Body of pancreas (tissue), 4 donors: ENCODE data around the gene CCND1. TPM values are rescaled to one million over a fixed set of nuclear protein-coding genes. Genes with fewer than 3 reads are reported as not detected.

Source experiments
- ATAC-seq: fragments of 150-250 bp; one replicate; pipeline ENCODE4 v1.9.1; 2016
- DNase-seq, 4 donors: peaks; one replicate each; pipeline ENCODE4 v3.0.0-alpha.2; 2019
- H3K27ac ChIP-seq, 4 donors: fragments of 200-600 bp; sonication (generic); 1 replicate in 3 of 4; 2 replicates in 1 of 4; pipeline versions ENCODE4 v1.5.1 to v1.6.1; 2016 to 2019; ENCODE audit warnings: mild to moderate bottlenecking in 1 of 4, mixed read lengths in 1 of 4, moderate library complexity in 1 of 4
- H3K27me3 ChIP-seq, 2 donors: fragments of 200-600 bp; sonication (generic); one replicate each; pipeline ENCODE4 v1.6.0; 2016; ENCODE audit warnings: mild to moderate bottlenecking in 1 of 2
- H3K36me3 ChIP-seq, 2 donors: fragments of 200-600 bp; sonication (generic); replicated peaks in 1 of 2; 2 replicates each; pipeline ENCODE4 v1.5.1; 2016; ENCODE audit warnings: low read depth in 2 of 2; ENCODE audit not compliant: insufficient read depth in 1 of 2
- H3K4me1 ChIP-seq: fragments of 200-600 bp; sonication (generic); one replicate; pipeline ENCODE4 v1.6.0; 2016
- H3K4me3 ChIP-seq, 2 donors: fragments of 200-600 bp; sonication (generic); 1 replicate in 1 of 2; 2 replicates in 1 of 2; pipeline ENCODE4 v1.5.1; 2016 to 2019
- H3K9me3 ChIP-seq, 3 donors: fragments of 200-600 bp; sonication (generic); 1 replicate in 2 of 3; 2 replicates in 1 of 3; pipeline ENCODE4 v1.5.1; 2016
- CTCF ChIP-seq, 7 experiments: fragments of 450-650 bp in 4 of 7; fragments of 200-600 bp in 3 of 7; sonication (generic) in 3 of 7; IDR thresholded peaks; one replicate each; pipeline ENCODE4 v1.5.1; 2016 to 2019; ENCODE audit warnings: antibody characterized with exemption in 7 of 7
- POLR2A ChIP-seq, 3 donors: fragments of 450-650 bp; IDR thresholded peaks; one replicate each; pipeline ENCODE4 v1.6.1; 2016; ENCODE audit warnings: antibody characterized with exemption in 3 of 3, mild to moderate bottlenecking in 2 of 3
- WGBS, 2 donors: methylation state at CpG; one replicate each; pipeline ENCODE4 v1.1.5; 2017; 5-methylcytosine and 5-hydroxymethylcytosine counted together
- intact Hi-C: fragments of 100-400 bp; cut with DNase I; formaldehyde crosslinking; loops from one replicate; pipeline ENCODE4 v1.15.1; 2023
- total RNA-seq, 2 donors: library from RNA; depleted of rRNA; stranded (reverse); fragments of >200 nt; gene quantifications; one replicate each; pipeline ENCODE4 v1.1.0, GENCODE V29; 2016

Gene CCND1
- total RNA-seq = 100 to 1,000 TPM in 1 of 2 donors, 10 to 100 TPM in 1; 90.3 to 201 TPM

GRCh38 chr11:69640995-69641581, at the start of gene CCND1:
Gene CCND1, plus strand, starts transcription at chr11:69641156. Its CDS starts 158 bp downstream, at chr11:69641314.
- no peaks in the 10 kb centered on the region for H3K36me3 ChIP-seq
- H3K9me3 ChIP-seq = no peaks in the 10 kb centered on the region
- peak within 1 kb of the TSS; percentile 24 to 62 for H3K4me3 ChIP-seq
- DNase-seq (peak; percentile 64 to 75 (median 74)), ATAC-seq (peak; percentile 40)
- peaks cover 0 to 12% of the 10 kb centered on the region in 2 donors for H3K27me3 ChIP-seq
- intact Hi-C loops = no loop called here
- WGBS, 2 donors = 1 to 2% methylated on average over 8 to 49 of the region's 49 CpGs
- H3K27ac ChIP-seq = peak within 1 kb of the TSS; percentile 50 to 87 (median 82)
- H3K4me1 ChIP-seq = peaks cover 87% of the 10 kb centered on the region
- peak in 3 of 7 experiments; percentile 6 to 21 (median 11) for TF ChIP-seq CTCF (IDR thresholded peaks at IDR 0.05)
- peak; percentile 73 to 93 (median 90) for TF ChIP-seq POLR2A (IDR thresholded peaks at IDR 0.05)

- intact Hi-C loops = no loop called here
- Histone ChIP-seq H3K4me3 (no peak overlapping the region), H3K9me3 (no peaks in the 10 kb centered on the region), H3K4me1 (no peaks in the 10 kb centered on the region), H3K36me3 (no peaks in the 10 kb centered on the region), H3K27me3 (no peaks in the 10 kb centered on the region), H3K27ac (no peak overlapping the region)
- WGBS, 2 donors = 83 to 85% methylated on average over 19 to 31 of the region's 31 CpGs
- TF ChIP-seq POLR2A (IDR thresholded peaks at IDR 0.05) (no peak), CTCF (IDR thresholded peaks at IDR 0.05) (no peak)
- ATAC-seq (no peak), DNase-seq (no peak)
Observed at GRCh38 chr11:69592986-69593650, 47.8 kb upstream of the CCND1 start.

GRCh38 chr11:69593851-69594250, 47.1 kb upstream of the CCND1 start:
- 83% methylated on average over 6 of the region's 6 CpGs for WGBS, 2 donors
- TF ChIP-seq POLR2A (IDR thresholded peaks at IDR 0.05) (no peak), CTCF (IDR thresholded peaks at IDR 0.05) (no peak)
- DNase-seq (no peak), ATAC-seq (no peak)
- no peaks in the 10 kb centered on the region for H3K4me1 ChIP-seq
- no peak overlapping the region for H3K4me3 ChIP-seq
- intact Hi-C loops = no loop called here
- no peaks in the 10 kb centered on the region for H3K36me3 ChIP-seq
- no peaks in the 10 kb centered on the region for H3K27me3 ChIP-seq
- no peaks in the 10 kb centered on the region for H3K9me3 ChIP-seq
- H3K27ac ChIP-seq = no peak overlapping the region

GRCh38 chr11:69594481-69594880, 46.5 kb upstream of the CCND1 start:
- ATAC-seq (no peak), DNase-seq (no peak)
- H3K4me1 ChIP-seq = no peaks in the 10 kb centered on the region
- TF ChIP-seq POLR2A (IDR thresholded peaks at IDR 0.05) (no peak), CTCF (IDR thresholded peaks at IDR 0.05) (no peak)
- H3K9me3 ChIP-seq = no peaks in the 10 kb centered on the region
- H3K36me3 ChIP-seq = no peaks in the 10 kb centered on the region
- no peak overlapping the region for H3K4me3 ChIP-seq
- intact Hi-C loops = no loop called here
- no peaks in the 10 kb centered on the region for H3K27me3 ChIP-seq
- no peak overlapping the region for H3K27ac ChIP-seq
- 67 to 84% methylated on average over 7 to 11 of the region's 11 CpGs for WGBS, 2 donors
